HEK293T (cell line): Measurements from ENCODE around the gene BCR.

Experiments
- BHLHE40 ChIP-seq: fragments of 450-650 bp; IDR thresholded peaks from 2 replicates; pipeline ENCODE4 v1.6.1; 2016; ENCODE audit warnings: mild to moderate bottlenecking, moderate library complexity, borderline replicate concordance
- FOXM1 ChIP-seq: fragments of 450-650 bp; IDR thresholded peaks from 2 replicates; pipeline ENCODE4 v1.6.1; 2017; ENCODE audit warnings: mild to moderate bottlenecking, borderline replicate concordance
- L3MBTL2 ChIP-seq: fragments of 450-650 bp; conservative IDR thresholded peaks from 2 replicates; pipeline ENCODE4 v1.6.1; 2016; ENCODE audit warnings: mild to moderate bottlenecking
- SUZ12 ChIP-seq: fragments of 450-650 bp; IDR thresholded peaks from 2 replicates; pipeline ENCODE4 v1.6.1; 2016; ENCODE audit warnings: mild to moderate bottlenecking

DNA sequence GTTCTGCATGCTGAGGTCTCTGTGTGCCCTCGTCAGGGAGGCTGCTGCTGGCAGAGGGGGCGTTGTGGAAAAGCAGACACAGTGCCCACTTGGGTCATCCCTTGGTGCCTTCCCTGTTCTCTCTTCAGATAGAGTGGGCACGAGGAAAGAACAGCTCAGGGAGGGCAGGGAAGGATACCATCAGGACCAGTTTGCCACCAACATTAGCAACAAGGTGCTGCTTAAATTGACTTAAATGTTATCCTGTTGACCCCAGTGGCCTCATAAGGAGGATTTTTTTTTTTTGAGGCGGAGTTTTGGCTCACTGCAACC lies 91.2 kb downstream of the BCR start:
- TF ChIP-seq BHLHE40 (no peak), SUZ12 (no peak), FOXM1 (no peak), L3MBTL2 (no peak)
